DMS53 treated with DMSO at 0.1 percent for 48 hours (cell line): ENCODE data around the gene A2M.

Experiments used
- DNase-seq: peaks from one replicate; lab custom pipeline; 2025; ENCODE audit not compliant: unreplicated experiment; lab: John Stamatoyannopoulos, UW

Gene A2M

GRCh38 chr12:9074484-9075137 lies 41.1 kb downstream of the A2M start:
- no peak for DNase-seq

- no peak for DNase-seq
Measured at GRCh38 chr12:9073076-9073475, 42.6 kb downstream of the A2M start.

- DNase-seq, result no peak
Measured at GRCh38 chr12:9072481-9073038, 43.2 kb downstream of the A2M start.

- no peak for DNase-seq
Measured at GRCh38 chr12:9071969-9072368, 43.8 kb downstream of the A2M start.

- no peak for DNase-seq
Measured at GRCh38 chr12:9071518-9071917, 44.2 kb downstream of the A2M start.

- no peak for DNase-seq
Measured at GRCh38 chr12:9070351-9070750, 45.4 kb downstream of the A2M start.

- no peak for DNase-seq
Measured at GRCh38 chr12:9068600-9068999, 47.1 kb downstream of the A2M start.

GRCh38 chr12:9068086-9068485 lies 47.6 kb downstream of the A2M start:
- DNase-seq, result no peak

- DNase-seq, result no peak
Measured at GRCh38 chr12:9066755-9067423, 48.8 kb downstream of the A2M start.

- DNase-seq, result no peak
Measured at GRCh38 chr12:9066183-9066623, 49.5 kb downstream of the A2M start.

- no peak for DNase-seq
Measured at GRCh38 chr12:9065607-9065856, 50.2 kb downstream of the A2M start.

GRCh38 chr12:9064815-9065606 lies 50.7 kb downstream of the A2M start:
- DNase-seq, result peak; percentile 94

GRCh38 chr12:9064201-9064814 lies 51.4 kb downstream of the A2M start:
- DNase-seq, result peak; percentile 83

- no peak for DNase-seq
Measured at GRCh38 chr12:9052610-9053009, 63.1 kb downstream of the A2M start.

- DNase-seq, result no peak
Measured at GRCh38 chr12:9051158-9051550, 64.6 kb downstream of the A2M start.

GRCh38 chr12:9050521-9051157 lies 65.1 kb downstream of the A2M start:
- DNase-seq, result no peak

- peak; percentile 74 for DNase-seq
Measured at GRCh38 chr12:9049520-9050133, 66.1 kb downstream of the A2M start.

- no peak for DNase-seq
Measured at GRCh38 chr12:9048930-9049329, 66.8 kb downstream of the A2M start.

GRCh38 chr12:9047105-9047504 lies 68.6 kb downstream of the A2M start:
- no peak for DNase-seq

GRCh38 chr12:9043766-9044165 lies 72.0 kb downstream of the A2M start:
- DNase-seq, result no peak

GRCh38 chr12:9041321-9041720 lies 74.4 kb downstream of the A2M start:
- no peak for DNase-seq
